Measurements from ENCODE around the gene LMO1. TPM values are rescaled to one million over a fixed set of nuclear protein-coding genes. Genes with fewer than 3 reads are reported as not detected.

LMO1 gene
- total and polyA plus RNA-seq, 9 of the 15 experiments (the other 6 are each of a cell fraction or from before 2014, with no cell fraction given): not detected

DNA sequence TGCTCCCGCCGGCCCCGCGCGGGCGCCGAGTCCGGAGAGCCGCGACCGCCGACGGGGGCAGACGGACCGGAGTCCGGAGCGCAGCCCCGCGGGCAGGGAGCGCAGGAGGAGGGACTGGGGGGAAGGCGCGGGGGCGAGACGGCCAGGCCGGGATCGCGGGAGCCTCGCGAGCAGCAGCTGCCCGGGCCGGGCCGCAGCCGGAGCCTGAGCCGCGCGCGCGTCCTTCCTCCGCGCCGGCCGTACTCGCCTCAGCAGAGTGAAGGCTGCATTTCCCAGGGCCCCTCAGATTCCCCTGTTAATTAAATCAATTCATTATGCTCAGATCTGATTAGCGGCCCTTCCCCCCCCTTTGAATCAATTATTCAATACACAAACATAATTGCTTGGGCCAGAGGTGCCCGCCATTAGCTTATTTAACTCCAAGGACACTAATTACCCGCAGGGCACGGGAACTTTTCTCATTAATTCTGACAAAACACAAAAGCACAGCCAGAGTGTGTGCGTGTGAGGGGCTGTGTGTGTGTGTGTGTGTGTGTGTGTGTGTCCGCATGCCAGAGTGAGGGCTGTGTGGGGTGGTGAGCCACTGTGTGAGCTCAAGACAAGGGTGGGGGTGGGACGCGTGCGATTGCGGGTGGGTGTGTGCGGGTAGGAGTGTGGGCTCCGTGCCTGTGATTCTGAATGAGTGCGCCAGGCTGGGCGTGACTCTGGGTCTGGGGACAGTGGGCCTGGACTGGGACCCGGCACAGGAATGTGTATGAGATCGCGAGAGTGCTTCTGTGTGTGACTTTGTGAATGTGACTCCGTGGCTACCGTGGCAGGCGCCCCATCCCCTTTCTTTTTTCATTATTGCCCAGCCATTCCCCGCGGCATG lies 5.1 kb upstream of the LMO1 start:
- no peak overlapping the region for H3K4me2 ChIP-seq (ENCODE audit: insufficient read depth, low read length)
- ATAC-seq: no peak
- TF ChIP-seq, protein P1, sequence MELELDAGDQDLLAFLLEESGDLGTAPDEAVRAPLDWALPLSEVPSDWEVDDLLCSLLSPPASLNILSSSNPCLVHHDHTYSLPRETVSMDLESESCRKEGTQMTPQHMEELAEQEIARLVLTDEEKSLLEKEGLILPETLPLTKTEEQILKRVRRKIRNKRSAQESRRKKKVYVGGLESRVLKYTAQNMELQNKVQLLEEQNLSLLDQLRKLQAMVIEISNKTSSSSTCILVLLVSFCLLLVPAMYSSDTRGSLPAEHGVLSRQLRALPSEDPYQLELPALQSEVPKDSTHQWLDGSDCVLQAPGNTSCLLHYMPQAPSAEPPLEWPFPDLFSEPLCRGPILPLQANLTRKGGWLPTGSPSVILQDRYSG (tag; conservative IDR thresholded peaks at IDR 0.05; ENCODE audit: low read depth): no peak
- TF ChIP-seq, protein P2, sequence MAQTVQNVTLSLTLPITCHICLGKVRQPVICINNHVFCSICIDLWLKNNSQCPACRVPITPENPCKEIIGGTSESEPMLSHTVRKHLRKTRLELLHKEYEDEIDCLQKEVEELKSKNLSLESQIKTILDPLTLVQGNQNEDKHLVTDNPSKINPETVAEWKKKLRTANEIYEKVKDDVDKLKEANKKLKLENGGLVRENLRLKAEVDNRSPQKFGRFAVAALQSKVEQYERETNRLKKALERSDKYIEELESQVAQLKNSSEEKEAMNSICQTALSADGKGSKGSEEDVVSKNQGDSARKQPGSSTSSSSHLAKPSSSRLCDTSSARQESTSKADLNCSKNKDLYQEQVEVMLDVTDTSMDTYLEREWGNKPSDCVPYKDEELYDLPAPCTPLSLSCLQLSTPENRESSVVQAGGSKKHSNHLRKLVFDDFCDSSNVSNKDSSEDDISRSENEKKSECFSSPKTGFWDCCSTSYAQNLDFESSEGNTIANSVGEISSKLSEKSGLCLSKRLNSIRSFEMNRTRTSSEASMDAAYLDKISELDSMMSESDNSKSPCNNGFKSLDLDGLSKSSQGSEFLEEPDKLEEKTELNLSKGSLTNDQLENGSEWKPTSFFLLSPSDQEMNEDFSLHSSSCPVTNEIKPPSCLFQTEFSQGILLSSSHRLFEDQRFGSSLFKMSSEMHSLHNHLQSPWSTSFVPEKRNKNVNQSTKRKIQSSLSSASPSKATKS (CRISPR knock-in tag; IDR thresholded peaks at IDR 0.05): no peak
- TF ChIP-seq, protein P3, sequence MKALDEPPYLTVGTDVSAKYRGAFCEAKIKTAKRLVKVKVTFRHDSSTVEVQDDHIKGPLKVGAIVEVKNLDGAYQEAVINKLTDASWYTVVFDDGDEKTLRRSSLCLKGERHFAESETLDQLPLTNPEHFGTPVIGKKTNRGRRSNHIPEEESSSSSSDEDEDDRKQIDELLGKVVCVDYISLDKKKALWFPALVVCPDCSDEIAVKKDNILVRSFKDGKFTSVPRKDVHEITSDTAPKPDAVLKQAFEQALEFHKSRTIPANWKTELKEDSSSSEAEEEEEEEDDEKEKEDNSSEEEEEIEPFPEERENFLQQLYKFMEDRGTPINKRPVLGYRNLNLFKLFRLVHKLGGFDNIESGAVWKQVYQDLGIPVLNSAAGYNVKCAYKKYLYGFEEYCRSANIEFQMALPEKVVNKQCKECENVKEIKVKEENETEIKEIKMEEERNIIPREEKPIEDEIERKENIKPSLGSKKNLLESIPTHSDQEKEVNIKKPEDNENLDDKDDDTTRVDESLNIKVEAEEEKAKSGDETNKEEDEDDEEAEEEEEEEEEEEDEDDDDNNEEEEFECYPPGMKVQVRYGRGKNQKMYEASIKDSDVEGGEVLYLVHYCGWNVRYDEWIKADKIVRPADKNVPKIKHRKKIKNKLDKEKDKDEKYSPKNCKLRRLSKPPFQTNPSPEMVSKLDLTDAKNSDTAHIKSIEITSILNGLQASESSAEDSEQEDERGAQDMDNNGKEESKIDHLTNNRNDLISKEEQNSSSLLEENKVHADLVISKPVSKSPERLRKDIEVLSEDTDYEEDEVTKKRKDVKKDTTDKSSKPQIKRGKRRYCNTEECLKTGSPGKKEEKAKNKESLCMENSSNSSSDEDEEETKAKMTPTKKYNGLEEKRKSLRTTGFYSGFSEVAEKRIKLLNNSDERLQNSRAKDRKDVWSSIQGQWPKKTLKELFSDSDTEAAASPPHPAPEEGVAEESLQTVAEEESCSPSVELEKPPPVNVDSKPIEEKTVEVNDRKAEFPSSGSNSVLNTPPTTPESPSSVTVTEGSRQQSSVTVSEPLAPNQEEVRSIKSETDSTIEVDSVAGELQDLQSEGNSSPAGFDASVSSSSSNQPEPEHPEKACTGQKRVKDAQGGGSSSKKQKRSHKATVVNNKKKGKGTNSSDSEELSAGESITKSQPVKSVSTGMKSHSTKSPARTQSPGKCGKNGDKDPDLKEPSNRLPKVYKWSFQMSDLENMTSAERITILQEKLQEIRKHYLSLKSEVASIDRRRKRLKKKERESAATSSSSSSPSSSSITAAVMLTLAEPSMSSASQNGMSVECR (CRISPR knock-in tag; IDR thresholded peaks at IDR 0.05): no peak
- no peak for TF ChIP-seq DNMT1 (IDR thresholded peaks at IDR 0.05)
- TF ChIP-seq ZNF174 (CRISPR knock-in tag; IDR thresholded peaks at IDR 0.05): no peak
- TF ChIP-seq, protein P4, sequence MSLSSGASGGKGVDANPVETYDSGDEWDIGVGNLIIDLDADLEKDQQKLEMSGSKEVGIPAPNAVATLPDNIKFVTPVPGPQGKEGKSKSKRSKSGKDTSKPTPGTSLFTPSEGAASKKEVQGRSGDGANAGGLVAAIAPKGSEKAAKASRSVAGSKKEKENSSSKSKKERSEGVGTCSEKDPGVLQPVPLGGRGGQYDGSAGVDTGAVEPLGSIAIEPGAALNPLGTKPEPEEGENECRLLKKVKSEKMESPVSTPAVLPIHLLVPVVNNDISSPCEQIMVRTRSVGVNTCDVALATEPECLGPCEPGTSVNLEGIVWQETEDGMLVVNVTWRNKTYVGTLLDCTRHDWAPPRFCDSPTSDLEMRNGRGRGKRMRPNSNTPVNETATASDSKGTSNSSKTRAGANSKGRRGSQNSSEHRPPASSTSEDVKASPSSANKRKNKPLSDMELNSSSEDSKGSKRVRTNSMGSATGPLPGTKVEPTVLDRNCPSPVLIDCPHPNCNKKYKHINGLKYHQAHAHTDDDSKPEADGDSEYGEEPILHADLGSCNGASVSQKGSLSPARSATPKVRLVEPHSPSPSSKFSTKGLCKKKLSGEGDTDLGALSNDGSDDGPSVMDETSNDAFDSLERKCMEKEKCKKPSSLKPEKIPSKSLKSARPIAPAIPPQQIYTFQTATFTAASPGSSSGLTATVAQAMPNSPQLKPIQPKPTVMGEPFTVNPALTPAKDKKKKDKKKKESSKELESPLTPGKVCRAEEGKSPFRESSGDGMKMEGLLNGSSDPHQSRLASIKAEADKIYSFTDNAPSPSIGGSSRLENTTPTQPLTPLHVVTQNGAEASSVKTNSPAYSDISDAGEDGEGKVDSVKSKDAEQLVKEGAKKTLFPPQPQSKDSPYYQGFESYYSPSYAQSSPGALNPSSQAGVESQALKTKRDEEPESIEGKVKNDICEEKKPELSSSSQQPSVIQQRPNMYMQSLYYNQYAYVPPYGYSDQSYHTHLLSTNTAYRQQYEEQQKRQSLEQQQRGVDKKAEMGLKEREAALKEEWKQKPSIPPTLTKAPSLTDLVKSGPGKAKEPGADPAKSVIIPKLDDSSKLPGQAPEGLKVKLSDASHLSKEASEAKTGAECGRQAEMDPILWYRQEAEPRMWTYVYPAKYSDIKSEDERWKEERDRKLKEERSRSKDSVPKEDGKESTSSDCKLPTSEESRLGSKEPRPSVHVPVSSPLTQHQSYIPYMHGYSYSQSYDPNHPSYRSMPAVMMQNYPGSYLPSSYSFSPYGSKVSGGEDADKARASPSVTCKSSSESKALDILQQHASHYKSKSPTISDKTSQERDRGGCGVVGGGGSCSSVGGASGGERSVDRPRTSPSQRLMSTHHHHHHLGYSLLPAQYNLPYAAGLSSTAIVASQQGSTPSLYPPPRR (CRISPR knock-in tag; IDR thresholded peaks at IDR 0.05; ENCODE audit: borderline replicate concordance): no peak

More for the DNA sequence above, 5.1 kb upstream of the LMO1 start:
- Histone ChIP-seq H3K9me3 (replicated peaks; ENCODE audit: control insufficient read depth, insufficient read depth, low read depth, low read length) (no peaks in the 10 kb centered on the region), H3K4me3 (no peak overlapping the region), H3K79me2 (ENCODE audit: control insufficient read depth, insufficient read depth, low read length) (no peaks in the 10 kb centered on the region), H3K4me1 (replicated peaks in 1 of 2; ENCODE audit: control insufficient read depth in 2 of 2, insufficient read depth in 2 of 2, low read length in 2 of 2) (no peaks in the 10 kb centered on the region), H3K9ac (ENCODE audit: insufficient read depth in 1 of 2, low read depth in 2 of 2, low read length in 2 of 2) (no peak overlapping the region), H4K20me1 (replicated peaks; ENCODE audit: control insufficient read depth, insufficient read depth, low read length) (0 out of 2 replicates have a peak, but pooled peaks cover 4% of the 10 kb centered on the region), H3K27me3 (ENCODE audit: control insufficient read depth in 2 of 2, insufficient read depth in 2 of 2, low read length in 2 of 2) (peaks cover 0 to 37% of the 10 kb centered on the region in 2 experiments; a peak in 4 of 5 replicates), H2AFZ (ENCODE audit: low read depth, low read length) (no peak overlapping the region), H3K36me3 (ENCODE audit: control insufficient read depth, insufficient read depth, low read length) (no peaks in the 10 kb centered on the region), H3K9me1 (ENCODE audit: control insufficient read depth, insufficient read depth, low read length) (no peaks in the 10 kb centered on the region), H3K27ac (ENCODE audit: extremely low read depth, low read depth, low read length) (no peak overlapping the region)
- in situ Hi-C loops (cut with MboI) (no loop called here), intact Hi-C loops (cut with micrococcal nuclease) (no loop called here)
- ChIA-PET CTCF (ENCODE audit: low intra/inter-chr PET ratio) (no interaction called here), POLR2A (no interaction called here)
- no peak for FAIRE-seq
- DNase-seq (ENCODE audit: extremely low read depth in 1 of 4, low spot score in 3 of 4): no peak
- BruUV-seq (replicated peaks): no TSS peak
- WGBS (ENCODE audit: insufficient coverage, low coverage, missing lambda C conversion rate): 43% methylated on average over 31 of the region's 65 CpGs
